ELR (cell line): ENCODE data around the gene PMEPA1.

Source experiments
- DNase-seq: peaks from one replicate; pipeline ENCODE4 v3.0.0-alpha.2; 2015; ENCODE audit warnings: low read depth

PMEPA1 gene

DNA sequence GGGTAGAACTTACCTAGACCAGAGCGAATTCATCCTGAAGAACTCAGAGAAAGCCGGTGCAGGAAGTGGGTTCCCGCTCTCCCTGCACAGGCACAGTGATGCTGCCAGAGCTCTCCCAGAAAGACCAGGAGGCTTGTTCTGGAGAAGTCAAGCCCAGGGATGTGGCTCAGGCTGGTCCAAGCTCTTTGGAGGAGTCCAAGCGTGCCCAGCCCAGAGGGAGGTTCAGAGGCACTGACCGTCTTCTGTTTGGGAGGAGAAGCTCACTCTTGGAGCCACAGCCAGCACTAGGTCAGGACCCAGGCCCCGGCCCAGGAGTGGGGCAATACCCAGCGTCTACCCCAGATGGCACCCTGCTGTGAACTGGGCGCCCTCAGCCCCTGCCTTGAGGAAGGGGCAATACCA, 1.5 kb upstream of the PMEPA1 start:
- no peak for DNase-seq

DNA sequence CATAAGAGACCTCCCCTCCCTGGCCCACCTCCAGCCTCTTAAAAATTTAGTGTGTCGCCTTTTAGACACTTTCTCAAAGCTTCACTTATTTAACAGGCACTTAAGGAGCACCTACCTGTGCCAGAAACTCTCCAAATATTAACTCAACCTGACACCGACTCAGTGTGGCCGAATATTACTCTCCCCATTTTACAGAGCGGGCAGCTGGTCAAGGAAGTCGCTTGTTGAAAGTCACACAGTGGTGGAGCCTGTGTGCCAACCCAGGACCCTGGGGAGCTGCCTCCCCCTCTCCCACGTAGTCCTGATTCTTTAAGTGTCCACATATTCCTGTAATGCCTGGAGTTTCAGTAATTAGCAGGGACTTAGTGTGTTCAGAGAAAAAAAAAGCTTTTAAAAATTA, 1.0 kb upstream of the PMEPA1 start:
- no peak for DNase-seq

DNA sequence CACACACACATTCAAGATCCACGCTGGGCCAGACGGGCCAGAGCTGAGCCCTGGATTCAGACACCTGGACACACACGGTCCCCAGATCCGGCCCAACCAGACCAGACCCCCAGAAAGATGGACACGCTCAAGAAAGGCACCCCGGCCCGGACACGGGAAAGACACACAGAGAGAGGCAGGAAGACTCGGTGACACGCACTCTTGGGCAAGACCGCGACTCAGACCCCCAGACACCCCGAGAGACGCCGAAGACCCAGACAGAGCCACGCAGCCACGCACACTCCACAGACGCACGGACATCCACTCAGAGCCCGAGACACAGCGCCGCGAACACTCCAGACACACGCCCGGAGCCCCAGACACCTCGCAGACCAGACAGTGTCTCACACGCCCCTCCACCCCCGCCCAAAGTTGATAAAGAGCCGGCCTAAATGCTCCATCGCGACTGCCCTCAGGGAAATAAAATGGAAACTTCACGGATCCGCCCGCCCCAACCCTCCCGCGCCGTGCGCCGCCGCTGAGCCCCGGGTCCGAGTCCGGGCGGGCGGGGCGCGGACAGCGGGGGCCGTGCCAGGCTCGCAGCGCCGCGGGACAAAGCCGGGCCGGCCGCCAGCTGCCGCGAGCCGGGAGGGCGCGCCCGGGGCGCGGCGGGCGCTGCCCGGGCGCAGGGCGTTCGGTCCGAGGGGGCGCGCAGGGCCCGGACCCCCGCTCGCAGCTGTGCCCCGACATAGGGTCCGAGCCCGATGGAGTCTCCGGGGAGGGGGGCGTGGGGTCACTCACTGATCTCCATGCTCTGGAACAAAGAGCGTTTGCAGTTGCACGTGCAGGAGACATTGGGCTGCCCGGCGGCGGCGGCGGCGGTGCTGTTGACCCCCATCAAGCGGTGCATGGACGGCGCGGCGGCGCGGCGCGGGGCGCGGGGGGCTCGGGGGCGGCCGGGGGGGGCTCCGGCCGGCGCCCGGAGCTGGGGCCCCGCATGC, 831 bp downstream of the PMEPA1 start:
- DNase-seq, result no peak

DNA sequence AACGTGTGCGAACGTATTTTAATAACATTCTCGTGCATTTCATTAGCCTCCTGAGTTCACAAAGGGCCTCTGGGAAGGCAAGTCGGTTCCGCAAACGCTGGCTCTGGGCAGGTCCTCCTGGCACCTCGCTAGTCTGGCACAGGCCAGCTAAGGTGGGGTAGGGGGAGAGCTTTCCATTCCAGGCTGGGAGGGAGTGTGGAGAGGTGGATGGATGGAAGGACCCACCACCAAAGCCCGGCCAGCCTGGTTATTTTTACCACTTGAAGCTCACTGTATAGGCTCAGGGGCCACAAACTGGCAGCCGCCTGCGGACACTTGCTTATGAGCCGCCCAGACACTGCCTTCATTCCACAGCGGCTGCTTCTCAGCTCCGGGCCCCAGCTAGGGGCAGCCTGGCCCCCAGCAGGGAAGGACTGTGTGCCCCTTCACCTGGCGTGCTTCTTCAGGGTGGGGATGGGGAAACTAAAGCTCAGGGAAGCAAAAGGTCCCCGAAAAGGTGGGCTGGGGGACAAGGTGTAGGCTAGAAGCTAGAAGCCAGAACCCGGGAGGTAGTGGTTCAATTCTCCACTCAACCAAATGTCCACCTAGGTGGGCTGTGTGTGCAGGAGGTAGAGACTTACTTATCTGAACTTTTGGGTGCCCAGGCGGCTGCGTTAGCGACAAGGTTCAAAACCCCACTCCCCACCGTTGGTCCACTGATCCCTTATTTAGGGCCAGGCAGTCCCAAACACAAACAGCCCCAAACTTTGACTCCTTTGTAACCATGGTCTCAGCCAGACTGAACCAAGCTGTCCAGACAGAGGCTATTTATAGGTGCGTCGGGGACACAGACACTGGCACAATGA, 1.7 kb downstream of the PMEPA1 start:
- no peak for DNase-seq

DNA sequence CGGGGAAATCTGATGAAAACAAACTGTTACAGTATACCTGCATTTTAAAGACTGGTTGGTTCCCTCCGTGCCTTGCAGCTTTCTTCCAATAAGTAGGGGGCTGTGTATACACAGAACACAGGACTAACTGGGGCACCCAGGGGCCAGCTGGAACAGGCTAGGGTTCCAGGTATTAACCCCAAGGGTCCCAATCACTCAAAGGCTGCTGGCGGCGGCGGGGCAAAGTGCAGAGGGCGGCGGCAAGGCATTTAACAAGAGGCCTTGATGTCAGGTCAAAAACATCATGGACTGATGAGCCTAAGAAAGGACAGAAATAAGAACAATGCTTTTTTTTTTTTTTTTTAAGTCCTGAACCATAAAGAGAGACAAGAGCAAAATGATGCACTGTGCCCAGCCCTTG, 2.5 kb downstream of the PMEPA1 start:
- DNase-seq, result no peak

DNA sequence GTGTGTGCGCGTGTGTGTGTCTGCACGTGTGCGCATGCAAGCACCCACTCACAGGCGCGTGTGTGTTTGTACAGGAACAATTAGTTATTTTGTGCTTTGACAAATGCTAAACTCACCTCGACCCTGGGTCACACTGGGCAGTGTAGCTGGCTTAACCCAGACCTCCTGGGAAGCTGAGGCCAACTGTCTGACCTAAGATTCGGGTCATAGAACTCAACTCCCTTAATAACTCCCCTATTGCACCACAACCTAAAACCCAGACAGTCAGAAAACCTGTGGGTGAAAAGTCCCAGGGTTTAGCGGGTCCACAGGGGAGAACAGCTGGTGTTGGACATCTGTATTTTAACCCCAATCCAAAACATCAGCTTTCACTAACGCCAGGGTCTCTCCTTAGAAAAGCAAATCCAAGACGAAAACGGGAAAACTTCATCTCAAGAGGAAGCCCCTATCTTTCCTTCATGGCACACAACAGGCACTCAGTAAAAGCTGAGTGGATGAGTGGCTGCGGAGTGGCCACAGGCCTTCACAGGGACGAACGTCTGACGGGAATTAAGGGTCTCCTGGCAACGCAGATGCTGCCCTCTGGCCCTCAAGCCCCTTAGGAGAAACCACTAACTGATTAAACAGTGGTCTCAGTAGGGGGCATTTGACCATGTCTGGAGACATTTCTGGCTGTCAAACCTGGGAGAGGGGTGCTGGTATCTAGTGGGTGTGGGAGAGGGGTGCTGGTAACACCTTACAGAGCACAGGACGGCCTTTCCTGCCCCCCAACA, 4.5 kb downstream of the PMEPA1 start:
- no peak for DNase-seq

DNA sequence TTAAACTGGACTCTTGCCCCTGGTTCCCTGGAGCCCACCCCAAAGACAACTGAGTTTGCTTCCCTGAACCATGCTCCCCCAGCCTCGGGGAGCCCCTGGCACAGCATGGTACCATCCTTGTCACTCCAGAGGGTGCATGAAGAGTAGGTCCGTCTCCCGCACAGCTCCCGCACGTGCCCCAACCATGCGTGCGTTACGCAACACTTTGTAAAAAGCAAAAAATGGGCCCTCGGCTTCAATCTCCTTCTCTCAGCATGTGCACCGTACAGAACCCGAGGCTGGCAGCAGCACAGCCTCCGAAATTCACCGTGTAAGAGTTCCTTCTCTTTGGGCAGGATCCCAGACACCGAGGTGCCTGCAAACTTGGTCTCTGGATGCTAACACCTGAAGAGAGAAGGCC, 5.6 kb downstream of the PMEPA1 start:
- DNase-seq, result no peak

DNA sequence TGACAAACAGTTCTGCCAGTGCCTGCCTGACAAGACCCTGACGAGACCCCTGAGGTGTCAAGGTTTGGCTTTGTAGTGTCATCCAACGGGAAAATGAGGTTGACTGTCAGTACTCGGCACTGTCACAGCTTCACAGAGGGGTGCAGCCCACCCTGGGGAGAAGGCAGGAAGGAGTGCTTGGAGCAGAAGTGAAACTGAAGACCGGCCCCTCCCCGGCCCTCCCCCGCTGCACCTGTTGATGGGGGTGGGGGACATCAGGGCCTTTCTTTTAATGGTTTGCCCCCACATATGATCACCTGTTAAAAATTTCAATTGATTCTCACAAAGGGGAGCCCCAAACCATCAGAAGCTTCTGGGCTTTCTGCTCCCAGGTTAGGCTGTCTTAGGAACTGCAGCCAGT, 6.8 kb downstream of the PMEPA1 start:
- DNase-seq, result no peak

DNA sequence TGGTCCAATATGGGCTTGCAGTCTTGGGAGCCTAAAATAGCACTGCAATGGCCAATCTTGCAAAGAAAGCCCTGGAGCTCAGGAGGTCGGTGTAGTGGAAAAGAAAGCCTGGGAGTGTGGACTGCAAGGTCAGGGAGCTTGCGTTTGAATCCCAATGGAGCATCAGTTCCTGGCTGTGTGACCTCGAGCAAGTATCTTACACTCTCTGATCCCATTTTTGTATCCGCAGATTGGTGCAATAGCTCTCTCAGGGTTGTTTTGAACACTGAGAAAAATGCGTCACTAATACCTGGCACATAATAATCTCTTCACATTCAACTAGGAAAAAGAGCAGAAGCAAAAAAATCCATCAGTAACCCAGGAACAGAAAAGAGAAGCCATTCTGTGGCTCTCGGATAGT, 7.3 kb downstream of the PMEPA1 start:
- no peak for DNase-seq

DNA sequence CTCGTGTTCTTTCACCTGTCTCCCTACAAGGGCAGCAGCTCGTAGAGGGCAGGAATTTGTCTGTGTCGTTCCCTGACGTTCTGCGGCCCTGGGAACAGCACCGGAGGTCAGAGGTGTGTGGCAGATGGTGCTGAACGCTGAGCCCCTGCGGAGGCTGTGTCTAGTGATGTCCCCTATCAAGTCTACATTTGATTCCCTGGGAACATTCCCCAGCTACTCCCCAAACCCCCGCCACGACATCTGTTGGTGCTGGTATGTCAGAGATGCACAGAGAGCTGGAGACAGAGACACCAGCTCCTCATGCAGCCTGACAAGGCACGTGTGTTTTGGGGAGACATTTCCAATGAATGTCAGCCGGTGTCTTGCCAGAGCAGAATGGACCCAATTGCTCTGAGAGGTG, 7.7 kb downstream of the PMEPA1 start:
- no peak for DNase-seq

DNA sequence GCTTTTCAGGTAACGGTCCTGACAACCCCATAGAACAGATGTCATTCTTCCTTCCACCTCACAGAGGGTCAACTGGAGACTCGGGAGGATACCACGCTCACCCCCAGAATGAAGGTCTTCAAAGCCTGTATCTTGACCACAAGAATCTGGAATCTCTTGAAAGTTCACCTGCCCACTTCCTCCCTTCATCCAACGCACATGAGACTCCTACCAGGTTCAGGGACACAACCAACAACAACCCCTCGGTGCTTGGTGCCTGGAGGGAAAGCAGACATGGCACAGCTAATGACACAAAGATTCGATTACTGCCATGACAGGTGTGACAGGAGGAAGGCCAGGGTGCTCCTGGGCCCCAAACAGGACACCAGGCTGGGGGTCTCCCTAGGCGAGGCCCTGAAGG, 8.2 kb downstream of the PMEPA1 start:
- no peak for DNase-seq

DNA sequence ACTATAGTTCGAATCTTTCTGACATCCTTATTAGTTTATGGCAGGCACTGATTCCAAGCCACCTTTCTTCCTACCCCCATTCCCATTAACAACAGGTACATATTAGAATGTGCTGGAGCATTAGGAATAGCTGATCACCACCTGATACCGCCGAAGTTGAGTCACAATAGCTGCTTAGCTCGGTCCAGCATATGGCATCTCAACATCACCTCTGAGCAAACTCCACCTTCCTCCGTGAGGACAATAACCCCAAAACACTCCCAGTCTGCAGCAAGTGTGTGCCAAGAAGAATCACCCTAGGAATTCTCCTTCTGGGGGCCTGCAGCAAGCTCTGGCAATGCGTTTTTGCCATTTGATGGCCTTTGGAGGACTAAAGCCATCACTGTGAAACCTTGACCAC, 8.7 kb downstream of the PMEPA1 start:
- DNase-seq, result no peak

DNA sequence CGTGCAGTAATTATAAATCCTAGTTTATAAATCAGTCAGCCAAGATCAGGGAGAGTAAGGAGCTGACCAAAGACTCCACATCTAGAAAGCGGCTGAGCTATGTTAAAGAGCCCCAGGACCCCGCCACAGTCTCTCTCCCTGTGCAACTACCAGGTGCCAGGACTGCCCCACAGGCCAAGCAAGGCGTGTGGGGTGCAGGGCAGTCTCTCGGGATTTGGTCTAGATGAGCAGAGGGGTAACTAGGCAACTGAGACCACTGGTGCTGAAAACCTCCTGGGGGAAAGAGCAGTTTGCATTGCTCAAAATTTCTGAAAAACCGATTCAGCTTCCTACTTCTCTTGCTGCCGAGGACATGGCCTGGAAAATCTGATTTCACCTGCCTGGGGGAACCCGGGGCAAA, 10.4 kb downstream of the PMEPA1 start:
- no peak for DNase-seq

DNA sequence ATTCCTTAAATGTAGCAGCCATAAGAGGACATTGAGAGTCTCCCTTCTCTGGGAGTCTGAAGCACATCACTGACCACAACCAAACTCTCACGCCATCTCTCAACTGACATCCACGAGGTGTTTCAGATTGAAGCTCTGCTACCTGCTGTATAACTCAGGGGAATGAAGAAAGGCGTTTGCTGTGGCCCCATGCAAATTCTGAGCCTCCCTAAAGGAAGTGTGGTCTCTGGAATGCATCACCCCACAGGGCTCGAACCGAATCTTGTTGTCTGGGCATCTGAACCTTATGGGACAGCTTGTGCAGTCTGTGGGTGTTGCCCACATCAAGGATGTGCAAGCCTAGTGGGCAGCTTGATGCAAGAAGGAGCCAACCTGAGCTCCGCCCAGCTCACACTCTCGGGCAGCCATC, 10.9 kb downstream of the PMEPA1 start:
- DNase-seq, result peak; percentile 40

DNA sequence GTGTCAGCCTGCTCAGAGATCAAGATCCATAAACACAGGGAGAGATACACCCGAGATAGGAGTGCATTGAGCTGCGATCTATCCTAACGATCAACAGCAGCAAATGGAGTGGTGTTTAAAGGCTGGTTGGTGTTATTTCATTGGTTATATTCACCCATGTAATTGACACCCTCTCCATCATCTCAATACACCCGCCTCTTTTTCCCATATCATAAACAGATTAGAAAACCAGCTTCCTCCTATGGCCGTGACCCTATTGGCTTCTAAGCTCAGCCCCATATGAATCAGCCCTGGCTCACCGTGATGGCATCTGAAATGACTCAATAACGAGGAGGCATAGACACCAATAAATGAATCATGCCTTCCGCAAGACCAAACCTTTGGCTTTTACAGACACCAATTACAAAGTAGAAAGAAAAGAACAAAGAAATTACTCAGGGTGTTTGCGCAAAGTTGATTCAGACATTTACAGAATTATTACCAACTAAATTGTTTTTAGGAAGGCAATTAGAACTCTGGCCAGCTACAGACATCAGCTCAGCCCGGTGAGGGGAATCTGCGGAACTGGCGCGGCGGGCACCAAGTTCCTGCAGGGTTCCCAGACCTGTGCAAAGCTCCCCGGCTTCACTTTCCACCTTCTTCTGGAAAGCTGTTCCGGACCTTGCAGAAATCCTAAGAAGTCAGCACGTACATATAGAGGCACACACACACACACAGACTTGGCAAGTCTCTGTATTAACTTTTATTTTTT, 11.5 kb downstream of the PMEPA1 start:
- DNase-seq, result peak; percentile 98

DNA sequence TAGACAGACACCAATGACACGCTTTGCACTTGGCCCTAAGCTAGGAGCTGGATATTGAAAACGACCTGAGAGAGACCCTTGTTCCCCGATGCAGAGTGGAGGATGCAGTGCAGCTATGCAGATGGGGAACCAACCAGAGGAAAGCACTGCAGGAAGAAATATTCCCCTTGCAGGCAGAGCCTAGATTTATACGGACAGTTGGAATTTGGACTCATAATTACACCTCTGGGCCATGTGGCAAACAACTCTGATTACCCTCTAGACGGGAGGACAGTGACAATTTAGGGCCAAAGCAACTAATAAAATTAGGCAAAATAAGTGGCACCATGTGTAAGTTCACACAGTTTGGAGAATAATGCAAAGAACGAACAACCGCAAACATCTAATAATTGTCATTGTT, 12.3 kb downstream of the PMEPA1 start:
- DNase-seq, result no peak

DNA sequence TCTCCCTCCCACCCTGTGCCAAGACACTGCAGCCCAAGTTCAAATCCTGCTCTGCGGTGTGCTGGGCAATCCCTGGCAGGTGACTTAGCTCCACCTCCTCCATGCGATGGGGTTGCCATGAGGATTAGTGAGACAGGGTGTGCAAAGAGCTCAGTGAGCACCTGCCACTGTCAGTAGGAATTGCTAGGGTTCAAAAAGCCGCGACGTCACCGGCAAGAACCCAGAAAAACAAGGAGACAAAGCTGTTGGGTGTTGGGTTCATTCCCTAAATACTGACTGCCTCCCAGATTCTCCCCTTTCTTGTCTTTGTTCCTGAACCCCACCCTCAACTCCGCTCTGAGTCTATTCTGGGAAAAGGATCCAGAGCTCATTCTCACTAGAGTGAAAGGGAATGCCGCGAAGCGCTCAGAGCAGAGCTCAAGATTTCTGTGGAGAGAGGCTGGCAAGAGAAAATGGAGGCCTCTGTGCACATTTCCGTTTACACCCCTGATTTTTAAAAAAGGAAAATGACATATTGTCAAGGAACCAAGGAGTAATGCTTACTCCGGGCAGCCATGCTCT, 13.3 kb downstream of the PMEPA1 start:
- no peak for DNase-seq

DNA sequence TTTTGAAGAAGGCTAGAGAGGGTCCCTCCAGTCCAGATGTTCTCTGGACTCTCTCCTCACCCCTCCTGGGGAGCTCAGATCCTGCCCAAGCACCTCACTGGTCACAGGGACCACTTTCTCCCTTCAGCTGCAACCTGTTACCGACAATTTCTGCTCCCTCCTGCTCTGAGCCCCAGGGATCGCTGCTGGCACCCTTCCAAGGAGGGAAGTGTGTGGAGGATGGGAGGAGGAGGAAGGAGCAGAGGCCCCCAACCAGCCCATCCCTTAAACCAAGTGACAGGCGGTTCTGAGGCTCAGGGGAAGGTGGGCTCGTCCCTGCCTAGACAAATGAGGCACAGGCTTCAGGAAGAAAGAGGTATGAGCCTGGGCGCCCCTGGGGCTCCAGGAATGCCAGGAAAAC, 13.9 kb downstream of the PMEPA1 start:
- DNase-seq, result no peak

DNA sequence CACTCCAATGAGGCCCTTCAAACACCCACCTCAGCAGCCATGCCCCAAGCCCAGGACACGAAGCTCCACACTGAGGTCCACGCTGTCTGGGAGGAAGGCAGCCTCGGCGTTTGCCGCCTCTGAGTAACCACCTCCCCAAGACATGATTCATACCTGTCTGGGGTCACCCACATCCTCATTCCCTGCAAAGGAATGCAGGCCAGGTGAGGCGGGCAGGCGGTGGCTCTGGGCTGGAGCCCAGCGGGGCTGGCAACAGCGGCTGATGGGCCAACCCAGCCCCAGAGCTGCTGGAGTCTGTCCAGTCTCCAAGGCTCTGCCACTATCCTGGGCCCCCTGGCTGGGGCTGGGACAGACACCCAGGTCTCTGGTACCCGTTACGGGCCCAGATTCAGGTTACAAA, 14.8 kb downstream of the PMEPA1 start:
- peak; percentile 31 for DNase-seq

DNA sequence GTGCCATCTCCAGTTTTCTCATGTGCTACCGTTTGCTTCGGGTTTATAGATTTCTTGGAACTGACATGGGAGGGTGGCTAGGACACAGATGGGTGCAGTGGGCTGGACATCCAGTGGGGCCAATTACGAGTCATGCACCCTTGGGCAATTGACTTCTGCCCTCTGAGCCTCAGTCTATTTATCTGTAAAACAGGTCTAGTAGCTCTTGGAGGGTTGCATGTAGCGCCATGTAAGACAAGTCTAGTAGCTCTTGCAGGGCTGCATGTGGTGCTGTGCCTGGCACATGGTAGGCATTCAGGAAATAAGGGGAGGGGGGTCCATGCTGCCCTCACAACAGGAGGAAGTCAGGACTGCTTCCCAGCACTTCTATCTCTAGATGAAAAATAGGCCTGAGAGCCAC, 15.3 kb downstream of the PMEPA1 start:
- DNase-seq, result no peak

DNA sequence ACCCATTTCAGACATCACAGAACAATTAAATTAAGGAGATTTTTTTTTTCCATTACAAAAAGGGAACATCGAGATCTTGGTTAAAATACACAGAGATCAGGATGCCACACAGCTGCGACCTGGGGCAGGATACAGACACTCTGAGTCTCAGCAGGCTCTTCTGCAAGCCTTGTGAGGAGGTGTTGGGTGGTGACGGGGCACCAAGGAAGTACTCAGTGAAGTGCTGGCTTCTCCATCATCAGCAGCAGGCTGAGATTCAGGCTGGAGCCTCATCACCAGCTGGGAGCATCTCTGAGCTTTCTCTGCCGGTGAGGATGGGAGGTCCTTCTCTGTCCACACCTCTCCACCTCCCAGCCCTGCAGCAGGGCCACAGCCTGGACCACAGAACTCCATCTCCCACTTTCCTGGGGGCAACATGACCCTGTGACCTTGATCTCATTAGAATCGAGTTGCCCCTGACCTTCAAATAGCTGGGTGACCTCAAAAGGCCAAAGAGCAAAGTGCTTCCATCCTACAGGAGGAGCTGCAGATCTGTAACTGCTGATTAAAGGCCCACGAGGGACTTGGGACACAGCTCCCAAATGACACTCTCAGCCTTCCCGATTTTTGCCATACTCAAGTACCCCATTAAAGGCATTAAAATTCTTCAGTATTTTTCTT, 16.0 kb downstream of the PMEPA1 start:
- no peak for DNase-seq
